C4-2B (cell line): ENCODE results near the gene KCNIP1.

Experiments used
- H3K27ac ChIP-seq: fragments of 450-650 bp; 2 replicates; pipeline ENCODE4 v1.5.1; 2017
- CTCF ChIP-seq: fragments of 450-650 bp; conservative IDR thresholded peaks from 2 replicates; pipeline ENCODE4 v1.5.1; 2017; ENCODE audit warnings: mild to moderate bottlenecking
- ZFX ChIP-seq: fragments of 450-650 bp; IDR thresholded peaks from 2 replicates; pipeline ENCODE4 v1.6.1; 2017

KCNIP1 gene

GRCh38 chr5:170476704-170477103, 27.1 kb upstream of the KCNIP1 start:
- no peak overlapping the region for H3K27ac ChIP-seq
- TF ChIP-seq ZFX (no peak), CTCF (no peak)

GRCh38 chr5:170477906-170478305, 25.9 kb upstream of the KCNIP1 start:
- TF ChIP-seq CTCF (no peak), ZFX (no peak)
- H3K27ac ChIP-seq: no peak overlapping the region

GRCh38 chr5:170478306-170478705, 25.5 kb upstream of the KCNIP1 start:
- H3K27ac ChIP-seq: no peak overlapping the region
- TF ChIP-seq CTCF (no peak), ZFX (no peak)

GRCh38 chr5:170479484-170479883, 24.3 kb upstream of the KCNIP1 start:
- H3K27ac ChIP-seq: no peak overlapping the region
- TF ChIP-seq ZFX (no peak), CTCF (no peak)

GRCh38 chr5:170480260-170480659, 23.6 kb upstream of the KCNIP1 start:
- TF ChIP-seq CTCF (no peak), ZFX (no peak)
- no peak overlapping the region for H3K27ac ChIP-seq

GRCh38 chr5:170481849-170482248, 22.0 kb upstream of the KCNIP1 start:
- TF ChIP-seq CTCF (no peak), ZFX (no peak)
- H3K27ac ChIP-seq: no peak overlapping the region

GRCh38 chr5:170482511-170482910, 21.3 kb upstream of the KCNIP1 start:
- H3K27ac ChIP-seq: no peak overlapping the region
- TF ChIP-seq CTCF: no peak
- TF ChIP-seq ZFX: no peak
